Measurements from ENCODE around the gene PPP2CA.
"Not testable (repeated sequence)": the region's sequence is repeated elsewhere in the genome, so short reads cannot be mapped to it uniquely, and the experiment has no call there.

The PPP2CA gene

GRCh38 chr5:134226441-134227192, 744 bp upstream of the PPP2CA start:
- H3K4me3 ChIP-seq (ENCODE audit: low read depth, low read length) = peak overlapping the region; percentile 97
- DNase-seq (ENCODE audit: low read depth) = peak; percentile 35
- TF ChIP-seq CTCF (conservative IDR thresholded peaks at IDR 0.05; ENCODE audit: low read depth, low read length) = no peak

- TF ChIP-seq CTCF (conservative IDR thresholded peaks at IDR 0.05; ENCODE audit: low read depth, low read length) = peak; percentile 10
- peak overlapping the region; percentile 97 for H3K4me3 ChIP-seq (ENCODE audit: low read depth, low read length)
- peak; percentile 62 for DNase-seq (ENCODE audit: low read depth)
Observed at GRCh38 chr5:134224888-134225779, 739 bp downstream of the PPP2CA start.

- TF ChIP-seq CTCF (conservative IDR thresholded peaks at IDR 0.05; ENCODE audit: low read depth, low read length) = no peak
Observed at GRCh38 chr5:134223406-134224248, 2.2 kb downstream of the PPP2CA start.

GRCh38 chr5:134221690-134222089, 4.2 kb downstream of the PPP2CA start:
- DNase-seq (ENCODE audit: low read depth); H3K4me3 ChIP-seq (ENCODE audit: low read depth, low read length): not testable (repeated sequence)

More at GRCh38 chr5:134223406-134224248, 2.2 kb downstream of the PPP2CA start:
- H3K4me3 ChIP-seq (ENCODE audit: low read depth, low read length) = peak overlapping the region; percentile 97
- DNase-seq (ENCODE audit: low read depth) = peak; percentile 33

- no peak for TF ChIP-seq CTCF (conservative IDR thresholded peaks at IDR 0.05; ENCODE audit: low read depth, low read length)
- no peak for DNase-seq (ENCODE audit: low read depth)
- H3K4me3 ChIP-seq (ENCODE audit: low read depth, low read length) = no peak overlapping the region
Observed at GRCh38 chr5:134215757-134216156, 10.1 kb downstream of the PPP2CA start.

GRCh38 chr5:134211263-134212031, 14.4 kb downstream of the PPP2CA start:
- DNase-seq (ENCODE audit: low read depth) = peak; percentile 59
- not testable (repeated sequence) for H3K4me3 ChIP-seq (ENCODE audit: low read depth, low read length)

GRCh38 chr5:134209477-134210245, 16.2 kb downstream of the PPP2CA start:
- DNase-seq (ENCODE audit: low read depth) = no peak
- no peak for TF ChIP-seq CTCF (conservative IDR thresholded peaks at IDR 0.05; ENCODE audit: low read depth, low read length)

More at GRCh38 chr5:134209477-134210245, 16.2 kb downstream of the PPP2CA start:
- no peak overlapping the region for H3K4me3 ChIP-seq (ENCODE audit: low read depth, low read length)
